ENCODE results near the gene PCDHGA6.

GRCh38 chr5:141392429-141393198, 18.9 kb downstream of the PCDHGA6 start, which contains the start of gene PCDHGA8:
- TF ChIP-seq SALL2 (tag by site-specific recombination; IDR thresholded peaks at IDR 0.05; ENCODE audit: borderline replicate concordance) (no peak), ZNF449 (tag by site-specific recombination; IDR thresholded peaks at IDR 0.05) (no peak), ZNF747 (tag by site-specific recombination; IDR thresholded peaks at IDR 0.05) (no peak), CTCF (tag by site-specific recombination; IDR thresholded peaks at IDR 0.05) (no peak), YY1 (tag by site-specific recombination; IDR thresholded peaks at IDR 0.05) (no peak), ZIC2 (tag by site-specific recombination; IDR thresholded peaks at IDR 0.05) (no peak), PBX3 (CRISPR knock-in tag; IDR thresholded peaks at IDR 0.05) (no peak), ZFP3 (tag by site-specific recombination; IDR thresholded peaks at IDR 0.05; ENCODE audit: low read depth) (no peak), ZSCAN5A (tag by site-specific recombination; IDR thresholded peaks at IDR 0.05) (no peak), ELK4 (IDR thresholded peaks at IDR 0.05; ENCODE audit: borderline replicate concordance, low read depth, low read length) (no peak)

Data from HEK293 (cell line).